LHCN-M2 (cell line): Measurements from ENCODE around the gene PGAP2. TPM values are rescaled to one million over a fixed set of nuclear protein-coding genes. Genes with fewer than 3 reads are reported as not detected.
A peak's percentile ranks its signal among the peaks of the same experiment; 100 is the strongest.
"Not testable (repeated sequence)": the region's sequence is repeated elsewhere in the genome, so short reads cannot be mapped to it uniquely, and the experiment has no call there.

ENCODE experiments used
- DNase-seq: peaks from one replicate; pipeline ENCODE4 v3.0.0-alpha.2; 2012; ENCODE audit warnings: low read depth
- total RNA-seq: library from RNA; depleted of rRNA; stranded (reverse); fragments of >200 nt; gene quantifications from 2 replicates; pipeline ENCODE4 v1.2.3, GENCODE V29; 2014; rRNA removed

The PGAP2 gene
- total RNA-seq, 1 experiment from 2014 or later, result 13.7 TPM

GRCh38 chr11:3854977-3855807 is 46.8 kb downstream of the PGAP2 start, which contains the start of gene STIM1:
TSS of gene STIM1 (plus strand) at chr11:3855664. CDS start at chr11:3856271, 607 bp downstream.
- DNase-seq, result peak; percentile 88

- peak; percentile 44 for DNase-seq
Observed at GRCh38 chr11:3855808-3856491, 47.6 kb downstream of the PGAP2 start.

DNA sequence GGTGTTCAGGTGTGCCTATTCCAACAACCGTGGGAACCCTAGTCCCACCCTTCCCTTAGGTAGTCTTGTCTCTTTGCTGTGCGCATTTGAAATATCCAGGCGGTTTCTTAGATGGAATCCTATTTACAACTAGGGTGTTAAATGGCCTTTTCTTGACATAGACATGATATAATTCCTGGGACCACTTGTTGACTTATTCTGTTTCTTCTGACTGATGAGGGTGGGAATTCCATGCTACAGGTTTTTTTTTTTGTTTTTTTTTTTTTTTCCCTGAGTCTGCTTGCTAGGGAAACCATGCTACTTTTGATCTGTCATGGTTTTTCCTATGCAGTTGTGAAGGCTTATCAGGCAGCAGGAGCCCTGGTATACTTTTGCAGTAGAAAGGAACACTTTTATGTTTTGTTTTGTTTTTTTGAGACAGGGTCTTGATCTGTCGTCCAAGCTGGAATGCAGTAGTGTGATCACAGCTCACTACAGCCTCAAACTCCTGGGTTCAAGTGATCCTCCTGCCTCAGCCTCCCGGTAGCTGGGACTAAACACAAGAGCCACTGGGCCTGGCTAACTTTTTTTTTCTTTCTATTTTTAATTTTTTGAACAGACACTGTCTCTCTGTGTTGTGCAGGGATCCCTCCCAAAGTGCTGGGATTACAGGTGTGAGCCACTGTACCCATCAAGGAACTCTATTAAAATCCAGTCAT is 48.6 kb downstream of the PGAP2 start:
- no peak for DNase-seq

DNA sequence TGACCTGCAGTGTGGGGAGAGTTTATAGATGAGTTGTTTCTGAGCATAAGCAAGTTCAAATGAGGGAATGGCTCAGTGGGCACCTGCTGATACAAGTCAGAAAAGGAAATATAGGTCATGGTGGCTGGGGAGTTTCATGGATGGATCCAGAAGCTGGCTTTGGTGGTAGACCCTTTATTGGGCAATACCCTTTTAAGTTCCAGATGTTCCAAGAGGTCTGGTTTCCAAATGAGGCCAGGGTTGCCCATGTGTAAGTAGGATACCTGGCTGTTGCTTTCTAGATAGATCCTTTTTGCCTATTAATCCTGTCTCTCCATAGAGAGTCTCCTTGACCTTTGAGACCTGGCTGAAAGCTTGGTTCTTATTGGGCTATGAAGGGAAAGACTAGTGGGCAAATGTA is 49.3 kb downstream of the PGAP2 start:
- no peak for DNase-seq

- DNase-seq, result no peak
Observed at GRCh38 chr11:3859373-3859881, 51.1 kb downstream of the PGAP2 start.

- DNase-seq, result no peak
Observed at GRCh38 chr11:3860375-3860774, 52.0 kb downstream of the PGAP2 start.

- DNase-seq, result not testable (repeated sequence)
Observed at GRCh38 chr11:3860898-3861393, 52.6 kb downstream of the PGAP2 start.

- DNase-seq, result no peak
Observed at GRCh38 chr11:3861683-3862082, 53.3 kb downstream of the PGAP2 start.

DNA sequence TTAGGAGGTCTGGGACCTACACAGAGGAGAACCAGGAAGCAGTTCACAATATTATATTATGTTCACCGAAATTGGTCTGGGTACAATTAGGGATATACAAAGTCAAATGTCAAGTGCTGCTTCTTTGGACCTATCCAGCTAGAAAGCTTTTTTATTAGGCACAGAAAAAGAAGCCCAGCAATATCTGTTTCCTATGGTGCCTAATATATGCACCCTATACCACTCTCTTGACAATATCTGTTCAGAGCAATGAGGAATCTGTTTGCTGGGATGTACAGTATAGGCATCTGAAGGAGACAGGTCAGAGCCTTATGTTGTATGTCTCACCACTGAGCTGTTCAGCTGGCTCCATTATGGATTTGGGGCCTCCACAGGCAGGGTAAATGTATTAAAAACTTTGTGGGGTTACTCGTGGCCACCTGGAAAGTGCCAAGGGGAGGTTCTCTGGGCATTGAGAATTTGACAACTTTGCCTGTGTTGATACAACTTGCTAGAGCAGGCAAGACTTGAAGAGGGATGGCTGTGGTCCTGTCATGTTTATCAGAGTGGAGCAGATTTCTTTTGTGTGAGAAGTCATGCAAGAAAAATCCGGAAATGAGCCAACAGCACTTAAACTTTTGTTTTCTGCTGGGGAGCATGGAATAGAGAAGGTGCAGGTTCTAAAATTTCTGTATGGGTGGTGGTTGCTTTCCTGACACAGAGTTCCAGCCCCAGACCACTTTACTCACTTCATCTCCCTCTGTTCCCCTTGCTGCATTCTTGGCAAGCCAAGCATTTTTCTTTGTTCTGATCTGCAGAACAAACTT is 57.2 kb downstream of the PGAP2 start:
- peak; percentile 56 for DNase-seq

GRCh38 chr11:3866206-3866605 is 57.8 kb downstream of the PGAP2 start:
- DNase-seq, result no peak

GRCh38 chr11:3866836-3867208 is 58.5 kb downstream of the PGAP2 start:
- no peak for DNase-seq

- DNase-seq, result no peak
Observed at GRCh38 chr11:3867209-3868091, 59.1 kb downstream of the PGAP2 start.

- no peak for DNase-seq
Observed at GRCh38 chr11:3873712-3874349, 65.5 kb downstream of the PGAP2 start.

Other genes starting within 250 kb of the PGAP2 start
- gene ART5, start 166.6 kb upstream of the PGAP2 start, total RNA-seq, result 0.11 TPM in 1 of 2 replicates, not detected in the other
- gene ART1, start 163.4 kb upstream of the PGAP2 start, total RNA-seq, result not detected in 2 replicates
- gene CHRNA10, start 137.2 kb upstream of the PGAP2 start, total RNA-seq, result 0.51 and 0.98 TPM in 2 replicates
- gene NUP98, start 11.0 kb upstream of the PGAP2 start, total RNA-seq, result 121 and 126 TPM in 2 replicates
- 36.5 and 38.3 TPM in 2 replicates for gene RHOG, start 32.4 kb downstream of the PGAP2 start, total RNA-seq
- gene STIM1, start 47.1 kb downstream of the PGAP2 start, total RNA-seq, result 23.3 and 25.0 TPM in 2 replicates